NCI-H82 (cell line): ENCODE measurements around the gene INCENP.
A peak's percentile ranks its signal among the peaks of the same experiment; 100 is the strongest.
"Not testable (repeated sequence)": the region's sequence is repeated elsewhere in the genome, so short reads cannot be mapped to it uniquely, and the experiment has no call there.

Experiments
- DNase-seq: peaks from one replicate; lab custom pipeline; 2025; lab: John Stamatoyannopoulos, UW

The INCENP gene

GRCh38 chr11:62171261-62171723, 47.5 kb downstream of the INCENP start:
- DNase-seq, result peak; percentile 95

- no peak for DNase-seq
Measured at GRCh38 chr11:62172294-62172693, 48.5 kb downstream of the INCENP start.

- DNase-seq, result no peak
Measured at GRCh38 chr11:62176766-62177165, 53.0 kb downstream of the INCENP start.

- no peak for DNase-seq
Measured at GRCh38 chr11:62179995-62180394, 56.2 kb downstream of the INCENP start.

DNA sequence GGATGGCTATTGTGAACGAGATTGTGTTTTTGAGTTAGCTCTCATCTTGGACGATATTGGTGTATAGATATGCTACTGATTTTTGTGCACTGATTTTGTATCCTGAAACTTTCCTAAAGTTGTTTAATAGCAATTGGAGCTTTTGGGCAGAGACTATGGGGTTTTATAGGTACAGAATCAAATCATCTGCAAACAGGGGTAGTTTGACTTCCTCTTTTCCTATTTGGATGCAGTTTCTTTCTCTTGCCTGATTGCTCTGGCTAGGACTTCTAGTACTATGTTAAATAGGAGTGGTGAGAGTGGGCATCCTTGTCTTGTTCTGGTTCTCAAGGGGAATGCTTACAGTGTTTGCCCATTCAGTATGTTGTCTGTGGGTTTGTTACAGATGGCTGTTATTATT, 57.3 kb downstream of the INCENP start:
- no peak for DNase-seq

DNA sequence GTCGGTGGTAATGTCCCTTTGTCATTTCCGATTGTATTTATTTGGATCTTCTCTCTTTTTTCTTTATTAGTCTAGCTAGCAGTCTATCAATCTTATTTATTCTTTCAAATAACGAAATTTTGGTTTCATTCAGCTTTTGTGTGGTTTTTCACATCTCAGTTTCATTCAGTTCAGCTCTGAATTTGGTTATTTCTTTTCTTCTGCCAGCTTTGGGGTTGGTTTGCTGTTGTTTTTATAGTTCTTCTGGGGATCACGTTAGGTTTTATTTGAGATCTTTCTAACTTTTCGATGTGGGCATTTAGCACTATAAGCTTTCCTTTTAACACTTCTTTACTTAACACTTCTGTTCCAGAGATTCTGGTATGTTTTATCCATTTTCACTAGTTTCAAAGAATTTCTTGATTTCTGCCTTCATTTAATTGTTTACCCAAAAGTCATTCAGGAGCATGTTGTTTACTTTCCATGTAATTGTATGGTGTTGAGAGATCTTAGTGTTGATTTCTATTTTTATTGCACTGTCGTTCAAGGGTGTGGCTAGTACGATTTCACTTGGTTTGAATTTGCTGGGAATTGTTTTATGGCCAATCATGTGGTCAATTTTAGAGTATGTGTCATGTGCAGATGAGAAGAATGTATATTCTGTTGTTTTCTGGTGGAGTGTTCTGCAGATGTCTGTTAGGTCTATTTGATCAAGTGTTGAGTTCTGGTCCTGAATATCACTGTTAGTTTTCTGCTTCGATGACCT, 58.5 kb downstream of the INCENP start:
- DNase-seq, result no peak

GRCh38 chr11:62186195-62186594, 62.4 kb downstream of the INCENP start:
- DNase-seq, result no peak

- no peak for DNase-seq
Measured at GRCh38 chr11:62190011-62190410, 66.2 kb downstream of the INCENP start, which contains the start of gene SCGB1D1. SCGB1D1 (plus strand) TSS chr11:62190216; CDS start chr11:62190285, 69 bp downstream.

DNA sequence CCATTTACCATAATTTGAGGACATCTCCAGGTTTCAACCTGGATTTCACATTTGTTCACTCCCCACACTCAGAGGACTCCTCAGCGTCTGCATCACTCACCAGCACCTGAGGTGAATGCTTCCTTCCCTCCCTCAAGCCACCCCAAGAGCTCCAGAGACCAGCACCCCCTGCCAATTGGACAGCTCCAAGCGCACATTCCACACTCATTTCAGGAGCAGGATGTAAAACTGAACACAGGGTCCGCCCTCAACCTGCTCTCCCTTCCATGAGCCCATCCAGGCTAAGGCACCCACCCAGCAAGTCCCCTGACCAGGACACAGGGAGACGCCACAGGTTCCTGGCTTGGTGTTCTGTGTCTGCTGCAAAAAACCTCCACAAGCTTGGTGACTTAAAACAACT, 70.1 kb downstream of the INCENP start:
- DNase-seq, result no peak

DNA sequence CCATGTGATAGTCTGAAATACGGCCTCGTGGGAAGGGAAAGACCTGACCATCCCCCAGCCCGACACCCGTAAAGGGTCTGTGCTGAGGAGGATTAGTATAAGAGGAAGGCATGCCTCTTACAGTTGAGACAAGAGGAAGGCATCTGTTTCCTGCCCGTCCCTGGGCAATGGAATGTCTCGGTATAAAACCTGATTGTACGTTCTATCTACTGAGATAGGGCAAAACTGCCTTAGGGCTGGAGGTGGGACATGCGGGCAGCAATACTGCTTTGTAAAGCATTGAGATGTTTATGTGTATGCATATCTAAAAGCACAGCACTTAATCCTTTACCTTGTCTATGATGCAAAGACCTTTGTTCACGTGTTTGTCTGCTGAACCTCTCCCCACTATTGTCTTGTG, 71.2 kb downstream of the INCENP start:
- not testable (repeated sequence) for DNase-seq

GRCh38 chr11:62195945-62196344, 72.1 kb downstream of the INCENP start:
- no peak for DNase-seq

DNA sequence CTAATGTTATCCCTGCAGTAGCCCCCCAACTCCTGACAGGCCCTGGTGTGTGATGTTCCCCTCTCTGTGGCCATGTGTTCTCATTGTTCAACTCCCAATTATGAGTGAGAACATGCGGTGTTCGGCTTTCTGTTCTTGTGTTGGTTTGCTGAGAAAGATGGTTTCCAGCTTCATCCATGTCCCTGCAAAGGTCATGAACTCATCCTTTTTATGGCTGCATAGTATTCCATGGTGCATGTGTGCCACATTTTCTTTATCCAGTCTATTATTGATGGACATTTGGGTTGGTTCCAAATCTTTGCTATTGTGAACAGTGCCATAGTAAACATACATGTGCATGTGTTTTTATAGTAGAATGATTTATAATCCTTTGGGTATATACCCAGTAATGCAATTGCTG, 73.6 kb downstream of the INCENP start:
- not testable (repeated sequence) for DNase-seq

- DNase-seq, result no peak
Measured at GRCh38 chr11:62201376-62201775, 77.6 kb downstream of the INCENP start.
